ENCODE measurements around the gene THSD4.

Gene THSD4

GRCh38 chr15:71526060-71526820 lies 411.0 kb downstream of the THSD4 start:
- no peak for TF ChIP-seq CTCF (IDR thresholded peaks at IDR 0.05; ENCODE audit: low read depth, low read length)
- no peak overlapping the region for H3K4me3 ChIP-seq (ENCODE audit: low read depth, low read length)
- in situ Hi-C loops (cut with HindIII; ENCODE audit: low sequenced_read_pairs), result no loop called here
- peak; percentile 61 for DNase-seq (ENCODE audit: low read depth, low spot score)

- DNase-seq (ENCODE audit: low read depth, low spot score), result no peak
- TF ChIP-seq CTCF (IDR thresholded peaks at IDR 0.05; ENCODE audit: low read depth, low read length), result no peak
- in situ Hi-C loops (cut with HindIII; ENCODE audit: low sequenced_read_pairs), result no loop called here
- no peak overlapping the region for H3K4me3 ChIP-seq (ENCODE audit: low read depth, low read length)
Measured at GRCh38 chr15:71529361-71529760, 414.1 kb downstream of the THSD4 start.

GRCh38 chr15:71530116-71530515 lies 414.8 kb downstream of the THSD4 start:
- TF ChIP-seq CTCF (IDR thresholded peaks at IDR 0.05; ENCODE audit: low read depth, low read length), result no peak
- no peak overlapping the region for H3K4me3 ChIP-seq (ENCODE audit: low read depth, low read length)
- in situ Hi-C loops (cut with HindIII; ENCODE audit: low sequenced_read_pairs), result no loop called here
- no peak for DNase-seq (ENCODE audit: low read depth, low spot score)

- DNase-seq (ENCODE audit: low read depth, low spot score), result peak; percentile 25
- in situ Hi-C loops (cut with HindIII; ENCODE audit: low sequenced_read_pairs), result no loop called here
Measured at GRCh38 chr15:71532994-71533393, 417.7 kb downstream of the THSD4 start.

GRCh38 chr15:71538181-71538580 lies 422.9 kb downstream of the THSD4 start:
- no peak for TF ChIP-seq CTCF (IDR thresholded peaks at IDR 0.05; ENCODE audit: low read depth, low read length)
- in situ Hi-C loops (cut with HindIII; ENCODE audit: low sequenced_read_pairs), result no loop called here
- DNase-seq (ENCODE audit: low read depth, low spot score), result peak; percentile 24
- no peak overlapping the region for H3K4me3 ChIP-seq (ENCODE audit: low read depth, low read length)

More at GRCh38 chr15:71532994-71533393, 417.7 kb downstream of the THSD4 start:
- TF ChIP-seq CTCF (IDR thresholded peaks at IDR 0.05; ENCODE audit: low read depth, low read length), result peak; percentile 63
- H3K4me3 ChIP-seq (ENCODE audit: low read depth, low read length), result no peak overlapping the region

GRCh38 chr15:71541746-71542145 lies 426.5 kb downstream of the THSD4 start:
- in situ Hi-C loops (cut with HindIII; ENCODE audit: low sequenced_read_pairs), result no loop called here
- H3K4me3 ChIP-seq (ENCODE audit: low read depth, low read length), result no peak overlapping the region
- DNase-seq (ENCODE audit: low read depth, low spot score), result no peak
- TF ChIP-seq CTCF (IDR thresholded peaks at IDR 0.05; ENCODE audit: low read depth, low read length), result no peak
